Neural progenitor cell (in vitro differentiated cells): Measurements from ENCODE around the gene NAP1L3.

ENCODE experiments used
- CTCF ChIP-seq: fragments of 200-600 bp; sonication (generic); IDR thresholded peaks from 2 replicates; pipeline ENCODE4 v1.5.1; 2017; ENCODE audit warnings: antibody characterized with exemption, mild to moderate bottlenecking
- EZH2phosphoT487 ChIP-seq: fragments of 200-600 bp; sonication (generic); IDR thresholded peaks from 2 replicates; pipeline ENCODE4 v1.6.1; 2017; ENCODE audit warnings: antibody characterized with exemption

DNA sequence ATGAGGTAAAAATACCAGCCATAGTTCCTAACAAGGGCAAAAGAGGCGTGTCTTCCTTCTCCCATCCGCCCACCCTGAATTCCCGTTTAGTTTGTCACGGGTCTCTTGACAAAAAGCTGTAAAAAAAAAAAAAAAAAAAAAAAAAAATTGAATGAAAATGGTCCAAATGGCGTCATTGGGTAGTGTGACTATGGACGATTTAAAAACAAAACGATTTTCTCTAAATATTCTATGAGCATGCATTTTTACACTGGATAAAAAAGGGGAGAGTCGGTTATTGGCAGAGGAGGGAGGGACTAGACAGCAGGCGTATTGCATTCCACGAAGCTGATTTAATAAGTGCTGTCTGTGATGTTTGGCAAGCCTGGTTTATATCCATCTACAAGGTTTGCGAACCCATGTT, 492 bp upstream of the NAP1L3 start, which contains the start of gene FAM133A:
- TF ChIP-seq EZH2phosphoT487 (no peak), CTCF (no peak)
